ENCODE measurements around the gene PDXP.

The PDXP gene

DNA sequence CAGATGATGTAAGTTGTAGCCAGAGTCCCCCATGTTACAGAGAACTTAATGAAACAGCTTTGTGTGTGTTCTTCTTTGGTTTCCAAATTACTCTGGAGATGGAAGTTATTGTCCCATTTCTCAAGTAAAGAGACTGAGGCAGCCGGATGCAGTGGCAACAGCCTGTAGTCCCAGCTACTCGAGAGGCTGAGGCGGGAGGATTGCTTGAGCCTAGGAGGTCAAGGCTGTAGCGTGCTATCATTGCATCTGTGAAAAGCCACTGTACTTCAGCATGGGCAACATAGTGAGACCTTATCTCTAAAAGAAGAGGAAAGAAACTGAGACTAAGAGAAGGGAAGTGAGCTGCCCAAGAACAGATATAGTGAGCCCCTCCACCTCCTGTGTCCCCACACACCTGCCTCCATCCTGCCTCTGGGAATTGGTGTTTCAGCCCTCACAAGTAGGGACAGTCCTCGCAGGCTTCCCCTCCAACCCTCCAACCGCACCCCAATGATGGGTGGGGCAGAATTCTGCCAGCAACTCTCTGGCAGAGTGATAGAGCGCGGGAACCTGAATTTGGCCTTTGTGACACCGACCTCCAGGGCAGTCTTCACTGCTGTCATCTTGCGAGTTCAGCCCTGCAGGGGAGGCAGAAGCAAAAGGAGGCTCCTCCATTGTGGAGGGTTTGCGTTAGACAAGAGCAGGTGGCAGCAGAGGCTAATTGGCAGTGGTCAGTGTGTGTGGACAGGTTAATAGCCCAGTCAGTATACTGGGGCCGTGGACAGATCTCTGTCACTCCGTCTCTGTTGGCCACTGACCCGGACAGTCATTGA lies 1.6 kb downstream of the PDXP start:
- no peak for FAIRE-seq
- TF ChIP-seq, protein P1, sequence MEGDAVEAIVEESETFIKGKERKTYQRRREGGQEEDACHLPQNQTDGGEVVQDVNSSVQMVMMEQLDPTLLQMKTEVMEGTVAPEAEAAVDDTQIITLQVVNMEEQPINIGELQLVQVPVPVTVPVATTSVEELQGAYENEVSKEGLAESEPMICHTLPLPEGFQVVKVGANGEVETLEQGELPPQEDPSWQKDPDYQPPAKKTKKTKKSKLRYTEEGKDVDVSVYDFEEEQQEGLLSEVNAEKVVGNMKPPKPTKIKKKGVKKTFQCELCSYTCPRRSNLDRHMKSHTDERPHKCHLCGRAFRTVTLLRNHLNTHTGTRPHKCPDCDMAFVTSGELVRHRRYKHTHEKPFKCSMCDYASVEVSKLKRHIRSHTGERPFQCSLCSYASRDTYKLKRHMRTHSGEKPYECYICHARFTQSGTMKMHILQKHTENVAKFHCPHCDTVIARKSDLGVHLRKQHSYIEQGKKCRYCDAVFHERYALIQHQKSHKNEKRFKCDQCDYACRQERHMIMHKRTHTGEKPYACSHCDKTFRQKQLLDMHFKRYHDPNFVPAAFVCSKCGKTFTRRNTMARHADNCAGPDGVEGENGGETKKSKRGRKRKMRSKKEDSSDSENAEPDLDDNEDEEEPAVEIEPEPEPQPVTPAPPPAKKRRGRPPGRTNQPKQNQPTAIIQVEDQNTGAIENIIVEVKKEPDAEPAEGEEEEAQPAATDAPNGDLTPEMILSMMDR (IDR thresholded peaks at IDR 0.05; ENCODE audit: insufficient read depth, missing control alignments): no peak
- DNase-seq (ENCODE audit: insufficient read length, low spot score): no peak

DNA sequence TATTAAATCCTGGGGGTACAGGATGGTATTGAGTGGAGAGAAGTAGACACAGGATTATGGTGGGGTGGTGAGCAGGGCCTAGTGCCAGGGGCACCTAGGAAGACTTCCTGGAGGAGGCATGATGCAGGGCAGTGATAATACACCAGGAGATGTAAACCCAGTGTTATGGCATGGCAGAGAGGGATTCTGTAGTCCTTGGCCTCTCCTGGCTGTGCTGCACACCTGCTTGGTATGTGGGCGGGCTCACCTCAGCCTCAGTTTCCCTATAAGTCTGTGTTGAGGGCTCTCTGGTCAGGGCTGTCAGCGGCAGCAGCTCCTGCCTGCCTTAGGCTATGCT lies 2.2 kb downstream of the PDXP start:
- DNase-seq (ENCODE audit: insufficient read length, low spot score) (no peak), FAIRE-seq (no peak)
- TF ChIP-seq, protein P1 (IDR thresholded peaks at IDR 0.05; ENCODE audit: insufficient read depth, missing control alignments): no peak

DNA sequence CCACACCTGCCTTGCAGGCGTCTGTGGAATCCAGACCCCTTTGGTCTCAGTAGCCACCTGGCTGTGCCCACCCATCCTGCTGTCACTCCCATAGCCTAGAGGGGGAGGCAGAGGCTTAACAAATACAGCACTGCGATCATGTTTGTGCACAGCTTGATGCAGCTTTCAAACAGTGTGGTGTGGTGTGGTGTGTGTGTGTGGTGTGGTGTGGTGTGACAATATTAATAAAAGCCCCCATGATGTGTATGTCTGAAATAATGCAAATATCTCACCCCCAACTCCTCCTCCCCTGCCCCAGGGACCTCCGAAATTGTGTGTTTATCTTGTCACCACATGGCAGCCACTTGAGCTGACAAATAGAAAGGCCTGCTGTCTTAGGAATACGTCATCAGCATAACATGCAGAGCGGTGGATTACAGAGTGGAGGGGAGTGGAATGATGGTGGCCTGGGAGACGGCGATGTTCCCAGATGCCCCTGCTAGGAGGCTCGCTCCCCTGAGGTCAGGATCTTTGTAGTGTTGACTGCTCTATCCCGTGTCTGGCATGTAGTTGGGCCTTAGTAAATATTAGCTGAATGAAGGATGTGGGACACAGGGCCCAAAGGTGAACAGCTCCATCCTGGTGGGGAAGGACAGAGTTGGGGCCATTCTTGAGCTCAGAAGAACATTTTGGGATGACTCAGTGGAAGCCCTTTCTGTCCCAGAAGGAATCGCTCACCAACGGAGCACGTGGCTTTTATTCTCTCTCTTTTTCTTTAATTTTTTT lies 2.8 kb downstream of the PDXP start:
- FAIRE-seq (no peak), DNase-seq (ENCODE audit: insufficient read length, low spot score) (no peak)
- TF ChIP-seq, protein P1 (IDR thresholded peaks at IDR 0.05; ENCODE audit: insufficient read depth, missing control alignments): peak; percentile 48

DNA sequence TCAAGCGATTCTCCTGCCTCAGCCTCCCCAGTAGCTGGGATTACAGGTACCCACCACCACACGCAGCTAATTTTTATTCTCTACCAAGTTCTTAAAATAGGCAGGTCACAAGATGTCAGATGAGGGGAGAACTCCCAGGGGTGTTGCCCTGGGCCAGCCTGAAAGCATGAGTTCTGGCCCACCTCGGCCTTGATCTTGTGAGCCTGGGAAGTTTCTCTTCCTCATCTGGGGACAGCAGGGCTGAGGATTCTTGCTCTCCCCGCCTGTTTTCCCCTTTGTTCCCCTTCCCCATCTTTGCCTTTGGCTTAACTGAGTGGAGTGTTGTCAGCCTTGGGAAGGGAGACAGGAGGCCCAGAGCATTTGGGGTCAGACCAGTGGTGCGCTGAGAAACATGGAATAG lies 3.5 kb downstream of the PDXP start:
- TF ChIP-seq, protein P1 (IDR thresholded peaks at IDR 0.05; ENCODE audit: insufficient read depth, missing control alignments): no peak
- FAIRE-seq: no peak
- no peak for DNase-seq (ENCODE audit: insufficient read length, low spot score)

DNA sequence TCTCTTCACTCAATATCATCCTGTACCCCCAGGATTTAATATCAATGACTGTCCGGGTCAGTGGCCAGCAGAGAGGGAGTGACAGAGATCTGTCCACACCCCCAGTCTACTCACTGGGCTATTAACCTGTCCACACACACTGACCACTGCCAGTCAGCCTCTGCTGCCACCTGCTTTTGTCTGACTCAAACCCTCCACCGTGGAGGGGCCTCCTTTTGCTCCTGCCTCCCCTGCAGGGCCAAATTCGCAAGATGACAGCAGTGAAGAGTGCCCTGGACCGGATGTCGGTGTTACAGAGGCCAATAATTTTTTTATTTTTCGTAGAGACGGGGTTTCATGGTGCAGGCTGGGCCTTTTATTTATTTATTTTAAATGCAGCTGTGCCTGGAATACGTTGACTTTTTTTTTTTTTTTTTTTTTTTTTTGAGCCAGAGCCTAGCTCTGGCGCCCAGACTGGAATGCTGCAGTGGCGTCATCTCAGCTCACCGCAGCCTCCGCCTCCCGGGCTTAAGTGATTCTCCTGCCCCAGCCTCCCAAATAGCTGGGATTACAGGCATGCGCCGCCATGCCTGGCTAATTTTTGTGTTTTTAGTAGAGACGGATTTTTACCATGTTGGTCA lies 5.1 kb downstream of the PDXP start:
- DNase-seq (ENCODE audit: insufficient read length, low spot score): no peak
- TF ChIP-seq, protein P1 (IDR thresholded peaks at IDR 0.05; ENCODE audit: insufficient read depth, missing control alignments): no peak
- FAIRE-seq: no peak

DNA sequence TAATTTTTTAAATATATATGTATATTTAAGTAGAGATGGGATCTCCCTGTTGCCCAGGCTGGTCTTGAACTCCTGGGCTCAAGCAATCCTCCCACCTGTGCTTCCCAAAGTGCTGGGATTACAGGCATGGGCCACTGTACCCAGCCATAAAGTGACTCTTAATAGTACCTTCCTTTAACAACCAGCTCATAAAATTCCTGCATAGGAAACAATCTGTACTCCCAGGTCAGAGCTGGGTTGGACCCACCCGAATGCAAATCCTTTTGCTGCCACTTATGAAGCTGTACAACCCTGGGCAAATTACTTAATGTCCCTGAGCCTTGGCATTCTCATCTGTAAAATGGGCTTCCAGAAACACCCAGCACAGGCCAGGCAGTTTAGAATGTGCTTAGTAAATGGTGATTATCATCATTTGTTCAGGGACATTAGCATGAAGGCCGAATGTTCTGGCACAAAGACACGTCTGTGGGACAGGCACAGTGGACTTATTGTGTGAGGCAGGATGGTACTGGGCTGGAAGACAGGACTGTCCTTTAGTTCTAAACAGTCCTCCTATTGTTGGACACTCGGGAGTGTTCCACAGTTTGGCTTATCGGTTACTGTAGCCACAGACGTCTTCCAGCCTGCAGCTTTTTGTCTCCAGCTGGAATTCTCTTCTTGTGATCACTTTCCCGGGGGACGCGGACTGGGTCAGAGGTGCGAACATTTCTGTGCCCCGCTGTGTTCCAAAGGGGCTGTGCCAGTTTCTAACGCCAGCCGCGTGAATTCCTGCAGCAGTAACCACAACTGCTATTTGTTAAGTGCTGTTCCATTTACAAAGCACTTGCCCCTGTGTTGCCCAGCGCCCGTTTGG lies 6.0 kb downstream of the PDXP start:
- no peak for FAIRE-seq
- TF ChIP-seq, protein P1 (IDR thresholded peaks at IDR 0.05; ENCODE audit: insufficient read depth, missing control alignments): no peak
- DNase-seq (ENCODE audit: insufficient read length, low spot score): no peak

Data from D721Med (cell line).